Activated T-helper 17 cell treated with anti-CD3 and anti-CD28 coated beads, Interleukin-2, amount 50 U/mL, for 72 hours (primary cell): ENCODE measurements around the gene VENTX. TPM values are rescaled to one million over a fixed set of nuclear protein-coding genes. Genes with fewer than 3 reads are reported as not detected.

Source experiments
- ATAC-seq: fragments of 150-1000 bp; cut with Tn5 transposase; replicated peaks from 2 replicates; pipeline ENCODE4 v1.10.0; 2021; ENCODE audit warnings: mild to moderate bottlenecking, moderate library complexity
- H3K27ac Mint-ChIP-seq: one replicate; pipeline ENCODE4 v1.8.0; 2022; ENCODE audit warnings: mixed read lengths
- H3K27me3 Mint-ChIP-seq: one replicate; pipeline ENCODE4 v1.8.0; 2022; ENCODE audit warnings: mixed read lengths
- H3K36me3 Mint-ChIP-seq: one replicate; pipeline ENCODE4 v1.8.0; 2022; ENCODE audit warnings: low read depth, mild to moderate bottlenecking, mixed read lengths
- H3K4me1 Mint-ChIP-seq: one replicate; pipeline ENCODE4 v1.8.0; 2022; ENCODE audit warnings: mixed read lengths
- H3K4me3 Mint-ChIP-seq: one replicate; pipeline ENCODE4 v1.8.0; 2022; ENCODE audit warnings: mild to moderate bottlenecking, mixed read lengths
- H3K9me3 Mint-ChIP-seq: one replicate; pipeline ENCODE4 v1.8.0; 2022; ENCODE audit warnings: mixed read lengths
- total RNA-seq, 2 donors: library from RNA; stranded (reverse); gene quantifications; one replicate each; pipeline ENCODE4 v1.2.3, GENCODE V29; 2022

VENTX gene
- total RNA-seq, 2 donors from 2014 or later, result 0.21 TPM; not detected in 1

DNA sequence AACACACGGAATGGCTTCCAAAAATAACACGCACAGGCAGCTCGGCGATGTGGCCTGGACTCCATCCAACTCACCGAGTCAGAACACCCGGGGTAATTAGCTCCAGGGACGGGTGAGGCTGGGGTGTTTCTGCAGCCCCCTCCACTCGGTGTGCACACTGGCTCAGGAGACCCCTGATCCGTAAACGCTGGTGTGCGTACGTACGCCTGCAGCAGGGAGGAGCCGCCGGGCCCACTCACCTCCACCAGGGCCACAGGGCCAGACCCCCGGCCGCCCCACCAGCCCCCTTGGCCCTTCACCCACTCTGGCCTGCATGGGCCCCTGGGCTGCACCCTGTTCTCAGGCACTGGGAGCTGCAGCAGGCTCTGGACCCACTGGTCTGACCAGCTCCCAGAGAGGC is 30.0 kb upstream of the VENTX start:
- H3K27ac Mint-ChIP-seq, result no peak overlapping the region
- H3K4me3 Mint-ChIP-seq, result no peak overlapping the region
- no peaks in the 10 kb centered on the region for H3K9me3 Mint-ChIP-seq
- ATAC-seq, result no peak
- no peaks in the 10 kb centered on the region for H3K27me3 Mint-ChIP-seq
- no peaks in the 10 kb centered on the region for H3K4me1 Mint-ChIP-seq
- H3K36me3 Mint-ChIP-seq, result no peaks in the 10 kb centered on the region

GRCh38 chr10:133208466-133208865 is 29.2 kb upstream of the VENTX start:
- ATAC-seq, result no peak
- no peaks in the 10 kb centered on the region for H3K9me3 Mint-ChIP-seq
- no peaks in the 10 kb centered on the region for H3K4me1 Mint-ChIP-seq
- H3K27ac Mint-ChIP-seq, result no peak overlapping the region
- no peak overlapping the region for H3K4me3 Mint-ChIP-seq
- no peaks in the 10 kb centered on the region for H3K36me3 Mint-ChIP-seq
- H3K27me3 Mint-ChIP-seq, result no peaks in the 10 kb centered on the region

- no peak overlapping the region for H3K27ac Mint-ChIP-seq
Observed at GRCh38 chr10:133209117-133209516, 28.5 kb upstream of the VENTX start.

GRCh38 chr10:133209641-133210040 is 28.0 kb upstream of the VENTX start:
- Mint-ChIP-seq H3K4me3 (no peak overlapping the region), H3K27me3 (no peaks in the 10 kb centered on the region), H3K36me3 (no peaks in the 10 kb centered on the region), H3K9me3 (no peaks in the 10 kb centered on the region), H3K27ac (no peak overlapping the region), H3K4me1 (no peaks in the 10 kb centered on the region)
- no peak for ATAC-seq

More at GRCh38 chr10:133209117-133209516, 28.5 kb upstream of the VENTX start:
- no peak for ATAC-seq
- H3K9me3 Mint-ChIP-seq, result no peaks in the 10 kb centered on the region
- H3K36me3 Mint-ChIP-seq, result no peaks in the 10 kb centered on the region
- H3K27me3 Mint-ChIP-seq, result no peaks in the 10 kb centered on the region
- no peak overlapping the region for H3K4me3 Mint-ChIP-seq
- H3K4me1 Mint-ChIP-seq, result no peaks in the 10 kb centered on the region

DNA sequence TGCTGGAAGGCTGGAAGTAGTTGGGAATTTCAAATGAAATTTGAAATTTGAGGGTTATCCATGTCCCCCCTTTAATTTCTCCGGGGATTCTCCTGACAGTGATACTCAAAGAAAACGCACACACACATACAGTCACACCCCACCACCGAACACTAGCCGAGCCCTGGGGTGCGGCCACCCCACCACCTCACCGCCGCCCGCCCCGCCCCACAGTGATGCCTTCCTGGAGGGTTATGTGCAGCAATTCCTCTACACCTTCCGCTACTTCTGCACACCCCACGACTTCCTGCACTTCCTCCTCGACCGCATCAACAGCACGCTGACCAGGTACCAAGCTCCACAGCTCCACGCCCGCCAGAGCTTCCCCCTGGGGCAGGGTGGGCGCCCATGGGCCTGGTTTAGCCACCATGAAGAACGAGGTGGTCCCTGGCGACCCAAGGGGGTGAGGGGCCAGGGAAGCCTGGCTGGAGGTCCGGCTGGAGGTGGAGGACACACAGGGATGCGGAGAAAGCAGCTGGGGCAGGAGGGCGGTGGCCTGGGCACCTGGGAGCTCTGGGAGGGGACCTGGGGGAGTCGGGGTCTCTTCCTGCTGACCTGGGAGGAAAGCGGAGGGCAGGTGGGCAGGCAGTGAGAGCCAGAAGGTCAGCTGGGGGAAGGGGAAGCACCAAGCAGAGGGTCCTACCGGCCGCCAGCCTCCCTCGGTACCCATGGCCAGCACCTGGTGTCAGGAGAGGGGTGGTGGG is 27.1 kb upstream of the VENTX start:
- H3K4me3 Mint-ChIP-seq, result no peak overlapping the region

DNA sequence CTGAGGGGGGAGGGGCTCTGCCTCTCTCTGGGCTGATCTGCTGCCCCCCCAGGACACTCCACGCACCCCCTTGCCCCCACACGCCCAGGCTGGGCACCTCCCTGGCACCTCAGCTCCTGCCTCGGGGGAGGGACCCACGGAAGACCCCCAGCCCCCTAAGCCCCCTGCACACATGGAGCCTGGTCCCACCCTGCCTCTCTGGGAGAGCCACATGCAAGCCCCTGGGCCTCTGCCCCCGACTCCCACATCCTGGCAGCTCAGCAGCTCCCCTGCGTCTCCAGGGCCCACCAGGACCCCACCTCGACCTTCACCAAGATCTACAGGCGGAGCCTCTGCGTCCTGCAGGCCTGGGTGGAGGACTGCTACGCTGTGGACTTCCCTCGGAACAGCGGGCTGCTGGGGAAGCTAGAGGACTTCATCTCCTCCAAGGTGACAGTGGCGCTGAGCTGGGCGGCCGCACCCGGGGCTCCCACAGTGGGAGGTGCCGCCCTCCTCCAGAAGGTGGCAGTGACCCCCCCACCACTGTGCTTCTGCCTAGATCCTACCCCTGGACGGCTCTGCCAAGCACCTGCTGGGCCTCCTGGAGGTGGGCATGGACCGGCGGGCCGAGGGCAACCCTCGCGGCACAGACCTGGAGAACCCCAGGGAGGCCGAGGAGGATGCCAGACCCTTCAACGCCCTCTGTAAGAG is 26.4 kb upstream of the VENTX start:
- H3K27ac Mint-ChIP-seq, result no peak overlapping the region
- H3K27me3 Mint-ChIP-seq, result no peaks in the 10 kb centered on the region
- no peaks in the 10 kb centered on the region for H3K9me3 Mint-ChIP-seq
- no peak for ATAC-seq
- no peaks in the 10 kb centered on the region for H3K36me3 Mint-ChIP-seq
- H3K4me3 Mint-ChIP-seq, result no peak overlapping the region
- no peaks in the 10 kb centered on the region for H3K4me1 Mint-ChIP-seq

More for the DNA sequence above, 27.1 kb upstream of the VENTX start:
- H3K4me1 Mint-ChIP-seq, result no peaks in the 10 kb centered on the region
- H3K27me3 Mint-ChIP-seq, result no peaks in the 10 kb centered on the region
- H3K27ac Mint-ChIP-seq, result no peak overlapping the region
- no peaks in the 10 kb centered on the region for H3K36me3 Mint-ChIP-seq
- H3K9me3 Mint-ChIP-seq, result no peaks in the 10 kb centered on the region
- no peak for ATAC-seq

- no peak overlapping the region for H3K27ac Mint-ChIP-seq
Observed at GRCh38 chr10:133211959-133212852, 25.4 kb upstream of the VENTX start.

DNA sequence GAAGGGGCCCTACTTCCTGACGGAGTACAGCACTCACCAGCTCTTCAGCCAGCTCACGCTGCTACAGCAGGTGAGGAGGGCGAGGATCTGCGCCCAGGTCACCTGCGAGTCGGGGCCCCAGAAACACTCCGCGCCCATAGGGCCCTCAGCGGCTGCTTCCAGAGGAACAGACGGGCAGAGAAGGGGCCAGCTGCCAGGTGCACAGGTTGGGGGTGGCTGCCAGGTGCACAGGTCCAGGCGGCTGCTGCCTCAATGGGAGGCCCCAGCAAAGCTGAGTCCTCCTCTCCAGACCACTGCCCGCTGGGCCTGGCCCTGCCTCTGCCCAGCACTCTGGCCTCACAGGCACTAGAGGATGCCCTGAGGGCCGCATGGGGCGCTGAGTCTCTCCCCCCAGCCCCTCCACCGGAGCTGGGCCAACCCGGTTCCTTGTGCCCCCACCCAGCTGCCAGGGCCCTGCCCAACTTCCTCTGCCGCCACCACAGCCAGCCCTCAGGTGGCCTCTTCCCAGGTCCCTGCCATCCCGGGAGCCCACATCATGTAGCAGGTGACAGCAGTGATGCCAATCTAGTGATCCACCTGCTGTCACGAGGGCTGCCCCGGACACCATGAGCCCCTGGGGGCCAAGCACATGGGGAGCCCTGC is 24.7 kb upstream of the VENTX start:
- no peaks in the 10 kb centered on the region for H3K4me1 Mint-ChIP-seq
- H3K27me3 Mint-ChIP-seq, result peaks cover 4% of the 10 kb centered on the region
- H3K27ac Mint-ChIP-seq, result no peak overlapping the region
- H3K4me3 Mint-ChIP-seq, result no peak overlapping the region
- no peaks in the 10 kb centered on the region for H3K9me3 Mint-ChIP-seq
- H3K36me3 Mint-ChIP-seq, result no peaks in the 10 kb centered on the region
- ATAC-seq, result no peak

More at GRCh38 chr10:133211959-133212852, 25.4 kb upstream of the VENTX start:
- ATAC-seq, result no peak
- no peaks in the 10 kb centered on the region for H3K4me1 Mint-ChIP-seq
- H3K36me3 Mint-ChIP-seq, result no peaks in the 10 kb centered on the region
- H3K9me3 Mint-ChIP-seq, result no peaks in the 10 kb centered on the region
- H3K4me3 Mint-ChIP-seq, result no peak overlapping the region
- H3K27me3 Mint-ChIP-seq, result peaks cover 4% of the 10 kb centered on the region

DNA sequence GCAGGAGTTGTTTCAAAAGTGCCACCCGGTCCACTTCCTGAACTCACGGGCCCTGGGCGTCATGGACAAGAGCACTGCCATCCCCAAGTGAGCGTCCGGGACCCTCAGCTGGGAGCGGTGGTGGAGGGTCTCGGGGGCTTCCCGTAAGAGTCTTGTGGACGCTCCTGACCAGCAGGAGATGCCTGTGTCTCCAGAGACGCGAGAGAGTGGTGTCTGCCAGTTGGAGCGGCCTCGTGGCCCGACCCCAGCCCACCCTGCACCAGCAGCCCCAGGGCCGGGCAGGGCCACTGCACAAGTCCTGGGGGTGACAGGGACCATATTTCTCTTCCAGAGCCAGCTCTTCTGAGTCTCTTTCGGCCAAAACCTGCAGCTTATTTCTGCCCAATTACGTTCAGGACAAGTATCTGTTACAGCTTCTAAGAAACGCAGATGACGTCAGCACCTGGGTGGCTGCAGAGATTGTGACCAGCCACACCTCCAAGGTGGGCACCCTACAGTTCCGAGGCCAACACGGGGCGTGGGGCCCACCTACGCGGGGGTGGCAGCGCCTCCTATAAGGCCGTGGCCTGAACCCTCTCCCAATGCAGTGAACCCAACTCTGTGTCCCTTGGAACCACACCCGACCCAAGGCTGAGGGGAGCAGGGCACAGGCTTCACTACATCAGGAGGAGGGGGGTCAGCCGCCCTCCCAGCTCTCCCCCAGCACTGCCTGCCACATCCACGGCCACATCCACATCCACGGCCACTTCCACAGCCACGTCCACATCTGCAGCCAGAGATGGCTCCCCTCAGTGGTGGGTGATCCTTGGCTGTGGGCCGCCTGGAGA is 23.8 kb upstream of the VENTX start:
- Mint-ChIP-seq H3K27ac (no peak overlapping the region), H3K4me1 (no peaks in the 10 kb centered on the region), H3K9me3 (no peaks in the 10 kb centered on the region), H3K36me3 (no peaks in the 10 kb centered on the region), H3K27me3 (peaks cover 4% of the 10 kb centered on the region), H3K4me3 (no peak overlapping the region)
- no peak for ATAC-seq

DNA sequence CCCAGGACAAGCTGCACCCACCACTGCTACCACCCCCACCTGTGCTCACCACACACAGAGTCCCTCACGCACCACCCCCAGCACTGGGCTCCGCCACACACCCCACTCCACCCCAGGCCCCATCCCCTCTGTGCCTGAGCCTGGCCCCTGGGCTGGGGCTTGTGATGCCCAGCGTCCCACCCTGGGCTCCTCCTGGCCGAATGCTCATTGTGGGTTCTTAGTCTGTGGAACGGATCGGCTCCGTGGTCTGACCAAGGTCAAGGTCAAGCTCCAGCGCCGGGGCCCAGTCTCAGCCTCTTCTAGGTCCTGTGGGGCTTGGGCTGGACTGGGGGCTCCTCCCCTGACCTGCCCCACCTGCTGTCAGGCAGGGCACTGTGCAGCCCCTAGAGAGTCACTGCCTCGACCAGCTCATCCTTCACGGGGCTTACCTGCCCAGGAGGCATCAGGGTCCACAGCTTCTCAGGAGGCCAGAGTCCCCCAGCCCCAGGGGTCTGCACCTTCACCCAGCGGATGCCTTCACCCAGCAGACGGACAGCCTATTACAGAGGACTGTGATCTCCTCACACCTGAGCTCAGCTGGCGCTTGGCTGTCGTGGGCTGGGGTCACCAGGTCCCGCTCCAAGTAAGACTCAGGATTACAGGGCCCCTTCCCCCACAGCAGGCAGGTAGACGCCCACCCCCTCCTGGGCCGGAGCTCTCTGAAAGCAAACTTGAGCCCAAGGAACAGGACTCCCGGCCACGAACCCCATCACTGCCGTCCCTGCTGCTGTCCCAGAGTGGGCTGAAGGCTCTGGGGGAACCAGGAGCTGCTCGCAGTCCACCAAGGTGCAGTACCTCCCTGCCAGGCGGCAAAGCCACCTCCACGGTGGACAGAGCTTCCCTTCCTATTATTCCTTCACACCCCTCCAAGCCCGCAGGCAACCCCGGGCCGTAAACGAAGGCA is 22.9 kb upstream of the VENTX start:
- Mint-ChIP-seq H3K27ac (no peak overlapping the region), H3K27me3 (peaks cover 4% of the 10 kb centered on the region), H3K36me3 (no peaks in the 10 kb centered on the region), H3K9me3 (no peaks in the 10 kb centered on the region), H3K4me3 (no peak overlapping the region), H3K4me1 (no peaks in the 10 kb centered on the region)
- no peak for ATAC-seq

GRCh38 chr10:133215586-133215985 is 22.1 kb upstream of the VENTX start:
- Mint-ChIP-seq H3K36me3 (no peaks in the 10 kb centered on the region), H3K9me3 (no peaks in the 10 kb centered on the region), H3K27me3 (peaks cover 4% of the 10 kb centered on the region), H3K4me1 (no peaks in the 10 kb centered on the region), H3K27ac (no peak overlapping the region), H3K4me3 (no peak overlapping the region)
- ATAC-seq, result no peak

DNA sequence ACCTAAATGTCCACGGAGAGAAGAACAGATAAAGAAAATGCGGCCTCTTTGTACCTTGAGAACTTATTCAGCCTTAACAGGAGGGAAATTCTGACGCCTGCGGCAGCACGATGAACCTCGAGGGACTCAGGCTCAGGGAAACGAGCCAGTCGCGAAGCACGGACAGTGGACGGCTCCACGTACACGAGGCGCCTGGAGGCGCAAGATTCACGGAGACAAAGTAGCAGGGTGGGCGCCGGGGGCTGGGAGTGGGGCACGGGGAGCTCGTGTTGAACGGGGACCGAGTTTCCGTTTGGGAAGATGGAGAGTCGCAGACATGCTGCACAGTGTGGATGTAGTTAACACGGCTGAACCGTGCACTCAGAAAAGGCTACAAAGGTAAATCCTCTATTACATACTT is 20.9 kb upstream of the VENTX start:
- no peak for ATAC-seq
- Mint-ChIP-seq H3K27ac (no peak overlapping the region), H3K4me3 (no peak overlapping the region), H3K27me3 (peaks cover 11% of the 10 kb centered on the region), H3K4me1 (no peaks in the 10 kb centered on the region), H3K36me3 (no peaks in the 10 kb centered on the region), H3K9me3 (no peaks in the 10 kb centered on the region)
